Bronchus fibroblast of lung (primary cell): ENCODE results near the gene UGT2B11. TPM values are rescaled to one million over a fixed set of nuclear protein-coding genes. Genes with fewer than 3 reads are reported as not detected.

Source experiments
- total RNA-seq: library from RNA; depleted of rRNA; stranded (reverse); fragments of >200 nt; gene quantifications from 2 replicates; pipeline ENCODE4 v1.2.3, GENCODE V29; 2015

Gene UGT2B11
- total RNA-seq: not detected in 2 replicates

GRCh38 chr4:69214716-69215115 lies at the start of gene UGT2B11:
UGT2B11 (minus strand) TSS chr4:69214748; CDS start chr4:69214722, 26 bp downstream.

Other genes with a start within 250 kb of the UGT2B11 start
- not detected in 2 replicates for gene UGT2B7, start 118.3 kb downstream of the UGT2B11 start, total RNA-seq
- gene UGT2B28, start 65.7 kb upstream of the UGT2B11 start, total RNA-seq: not detected in 2 replicates